Mucosa of stomach (tissue), 1 donor: ENCODE data around the gene MEIS1.

Source experiments
- H3K27me3 ChIP-seq: one replicate; pipeline ENCODE4 v1.7.0; 2013; ENCODE audit warnings: mild to moderate bottlenecking, low read length; ENCODE audit not compliant: control insufficient read depth, insufficient read depth
- H3K36me3 ChIP-seq: one replicate; pipeline ENCODE4 v1.7.0; 2013; ENCODE audit warnings: low read length; ENCODE audit not compliant: control insufficient read depth, insufficient read depth
- H3K4me1 ChIP-seq: one replicate; pipeline ENCODE4 v1.7.0; 2013; ENCODE audit warnings: mild to moderate bottlenecking, low read length; ENCODE audit not compliant: control insufficient read depth, insufficient read depth
- H3K4me3 ChIP-seq: one replicate; pipeline ENCODE4 v1.7.0; 2013; ENCODE audit warnings: low read length
- H3K9ac ChIP-seq: one replicate; pipeline ENCODE4 v1.7.0; 2013; ENCODE audit warnings: mild to moderate bottlenecking, low read length, moderate library complexity
- H3K9me3 ChIP-seq: one replicate; pipeline ENCODE4 v1.7.0; 2013; ENCODE audit warnings: mild to moderate bottlenecking, low read length, moderate library complexity; ENCODE audit not compliant: control insufficient read depth
- donor health status: Pancreatic carcinoma.

Gene MEIS1

GRCh38 chr2:66573416-66573815 lies 138.5 kb downstream of the MEIS1 start:
- Histone ChIP-seq H3K4me1 (peaks cover 21% of the 10 kb centered on the region), H3K4me3 (no peak overlapping the region), H3K36me3 (no peaks in the 10 kb centered on the region), H3K9ac (peak overlapping the region; percentile 19), H3K9me3 (no peaks in the 10 kb centered on the region), H3K27me3 (peaks cover 13% of the 10 kb centered on the region)

DNA sequence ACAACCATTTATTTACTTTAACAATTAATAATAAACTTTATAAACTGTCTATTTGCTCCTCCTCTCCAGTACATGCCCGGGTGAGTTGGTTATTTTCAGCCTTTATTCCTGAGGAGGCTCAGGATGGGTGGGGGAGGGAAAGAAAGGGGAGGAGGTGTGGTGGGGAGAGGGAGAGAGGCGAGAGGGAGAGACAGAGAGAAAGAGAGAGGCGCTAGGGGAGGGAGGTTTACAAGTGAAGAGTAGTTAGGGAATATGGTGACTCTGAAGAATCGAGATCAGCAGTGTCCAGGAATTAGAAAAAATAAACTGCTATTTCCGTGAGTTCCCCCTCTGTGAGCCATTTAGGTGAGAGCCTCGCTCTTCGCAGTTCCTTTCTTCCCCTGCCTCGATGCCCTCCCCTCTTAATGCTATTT lies 138.9 kb downstream of the MEIS1 start:
- H3K9me3 ChIP-seq = no peaks in the 10 kb centered on the region
- no peaks in the 10 kb centered on the region for H3K36me3 ChIP-seq
- peak overlapping the region; percentile 15 for H3K9ac ChIP-seq
- no peak overlapping the region for H3K4me3 ChIP-seq
- peaks cover 25% of the 10 kb centered on the region for H3K4me1 ChIP-seq
- H3K27me3 ChIP-seq = peaks cover 13% of the 10 kb centered on the region

DNA sequence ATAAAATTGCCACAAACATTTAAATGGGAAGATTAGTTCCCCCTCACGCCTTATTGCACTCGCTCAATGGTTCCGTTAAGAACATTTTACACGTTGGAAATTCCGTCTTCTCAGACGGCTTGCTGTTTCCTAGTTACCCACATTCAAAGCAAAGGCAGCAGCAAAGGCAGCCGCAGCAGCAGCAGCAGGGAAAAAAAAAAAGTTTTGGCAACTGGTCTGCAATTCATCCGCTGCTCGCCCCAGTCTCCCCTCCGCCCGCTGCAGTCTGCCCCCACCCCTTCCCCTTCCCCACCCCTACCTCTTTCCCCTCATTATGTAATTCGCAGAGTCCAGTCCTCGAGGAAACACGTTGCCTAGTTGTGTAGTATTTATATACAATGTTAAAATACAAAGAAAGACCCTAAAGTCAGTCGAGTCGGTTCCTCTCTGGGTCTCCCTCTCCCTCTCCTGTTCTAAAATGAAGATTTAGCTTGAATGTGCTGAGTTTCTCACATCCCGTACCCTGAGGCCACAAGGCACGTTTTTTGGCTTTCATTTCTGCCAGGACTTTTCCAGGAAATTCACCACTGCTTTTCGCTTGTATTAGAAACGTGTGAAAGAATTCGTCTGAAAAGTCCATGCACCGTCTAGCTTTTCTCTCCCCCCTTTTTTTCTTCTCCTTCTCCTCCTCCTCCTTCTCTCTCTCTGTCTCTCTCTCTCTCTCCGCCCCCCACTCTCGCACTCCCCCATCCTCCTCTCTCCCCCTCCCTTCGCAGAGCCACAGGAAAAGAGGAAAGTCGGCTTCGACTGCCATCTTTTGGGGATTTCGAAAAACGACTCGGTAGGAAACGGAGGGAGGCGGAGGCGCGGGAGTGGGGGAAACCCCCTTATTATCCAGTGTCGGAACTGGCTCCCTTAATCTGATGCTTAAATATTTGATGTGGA lies 140.0 kb downstream of the MEIS1 start:
- Histone ChIP-seq H3K36me3 (no peaks in the 10 kb centered on the region), H3K27me3 (peaks cover 13% of the 10 kb centered on the region), H3K4me3 (peak overlapping the region; percentile 42), H3K9ac (peak overlapping the region; percentile 90), H3K9me3 (no peaks in the 10 kb centered on the region), H3K4me1 (peaks cover 33% of the 10 kb centered on the region)

DNA sequence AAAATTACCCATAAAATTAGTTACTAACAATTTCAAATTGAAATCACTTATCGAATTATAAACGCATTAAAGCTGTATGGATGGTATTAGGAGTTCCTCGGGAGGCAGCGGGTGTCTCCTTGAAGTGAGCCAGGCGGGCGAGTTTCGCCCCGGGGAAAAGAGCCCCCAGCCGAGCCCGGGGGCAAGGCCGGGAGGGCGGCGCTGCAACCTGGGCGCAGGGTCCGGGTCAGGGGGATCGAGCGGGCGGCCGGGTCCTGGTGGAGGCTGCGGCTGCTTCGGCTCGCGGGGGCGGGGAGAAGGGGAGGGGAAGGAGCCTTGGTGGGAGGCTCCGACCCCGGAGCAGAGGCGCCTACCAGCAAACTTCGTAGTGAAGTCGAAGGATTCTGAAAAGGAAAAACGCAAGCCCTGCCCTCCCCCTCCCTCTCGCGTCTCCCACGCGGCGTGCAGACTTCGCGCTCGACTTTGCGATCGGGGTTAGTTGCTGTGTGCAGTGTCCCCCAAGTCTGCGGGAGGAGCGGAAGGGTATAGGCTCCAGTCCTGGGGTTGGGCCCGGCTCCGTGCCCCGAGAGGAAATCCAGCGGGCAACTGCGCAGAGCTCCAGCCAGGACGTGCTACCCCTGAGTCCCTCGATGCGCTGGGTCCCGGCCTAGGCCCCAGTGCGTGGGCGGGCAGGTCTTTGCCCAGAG lies 140.8 kb downstream of the MEIS1 start:
- Histone ChIP-seq H3K4me1 (peaks cover 33% of the 10 kb centered on the region), H3K9me3 (no peaks in the 10 kb centered on the region), H3K9ac (peak overlapping the region; percentile 90), H3K4me3 (peak overlapping the region; percentile 42), H3K36me3 (no peaks in the 10 kb centered on the region), H3K27me3 (peaks cover 13% of the 10 kb centered on the region)

- H3K4me3 ChIP-seq = peak overlapping the region; percentile 92
- H3K9ac ChIP-seq = peak overlapping the region; percentile 90
- no peaks in the 10 kb centered on the region for H3K36me3 ChIP-seq
- H3K27me3 ChIP-seq = peaks cover 16% of the 10 kb centered on the region
- no peaks in the 10 kb centered on the region for H3K9me3 ChIP-seq
- H3K4me1 ChIP-seq = peaks cover 33% of the 10 kb centered on the region
Measured at GRCh38 chr2:66576311-66576560, 141.3 kb downstream of the MEIS1 start.

GRCh38 chr2:66576561-66577320 lies 141.8 kb downstream of the MEIS1 start:
- no peaks in the 10 kb centered on the region for H3K9me3 ChIP-seq
- no peaks in the 10 kb centered on the region for H3K36me3 ChIP-seq
- H3K4me1 ChIP-seq = peaks cover 33% of the 10 kb centered on the region
- H3K4me3 ChIP-seq = peak overlapping the region; percentile 92
- peaks cover 21% of the 10 kb centered on the region for H3K27me3 ChIP-seq
- peak overlapping the region; percentile 90 for H3K9ac ChIP-seq

- Histone ChIP-seq H3K4me1 (peaks cover 40% of the 10 kb centered on the region), H3K27me3 (peaks cover 26% of the 10 kb centered on the region), H3K4me3 (peak overlapping the region; percentile 92), H3K9me3 (no peaks in the 10 kb centered on the region), H3K36me3 (no peaks in the 10 kb centered on the region), H3K9ac (peak overlapping the region; percentile 90)
Measured at GRCh38 chr2:66577321-66578053, 142.6 kb downstream of the MEIS1 start.

DNA sequence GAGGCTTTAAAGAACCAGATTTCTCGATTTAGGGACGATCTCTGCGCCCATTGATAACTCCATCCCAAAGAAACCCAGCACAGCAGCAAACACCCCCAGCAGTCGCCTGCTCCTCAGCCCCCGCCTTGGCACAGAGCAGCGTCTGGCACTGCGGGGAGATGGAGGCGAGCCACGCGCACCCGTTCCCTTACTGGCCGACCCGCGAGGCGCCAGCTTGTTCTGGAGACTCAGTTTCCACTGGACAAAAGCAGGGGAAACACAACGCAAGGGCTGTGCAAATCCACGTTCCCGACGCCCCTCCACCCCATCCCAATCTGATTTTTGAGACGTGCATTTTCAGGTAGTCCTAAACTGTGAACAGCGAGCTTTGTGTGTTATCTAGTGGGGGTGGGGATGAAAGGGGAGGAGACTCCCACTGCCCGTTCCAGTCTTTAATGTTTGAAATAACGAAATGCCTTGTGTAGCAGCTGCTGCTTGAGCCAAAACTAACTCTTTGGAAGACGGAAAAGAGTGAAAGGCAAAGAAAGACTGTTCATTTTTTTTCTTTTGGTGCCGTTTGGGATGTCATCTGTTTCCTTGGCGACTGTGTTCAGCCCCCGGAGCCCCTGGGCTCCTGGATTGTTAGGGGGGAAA lies 143.2 kb downstream of the MEIS1 start:
- Histone ChIP-seq H3K9ac (peak overlapping the region; percentile 90), H3K27me3 (peaks cover 26% of the 10 kb centered on the region), H3K36me3 (no peaks in the 10 kb centered on the region), H3K4me3 (peak overlapping the region; percentile 92), H3K4me1 (peaks cover 44% of the 10 kb centered on the region), H3K9me3 (no peaks in the 10 kb centered on the region)

DNA sequence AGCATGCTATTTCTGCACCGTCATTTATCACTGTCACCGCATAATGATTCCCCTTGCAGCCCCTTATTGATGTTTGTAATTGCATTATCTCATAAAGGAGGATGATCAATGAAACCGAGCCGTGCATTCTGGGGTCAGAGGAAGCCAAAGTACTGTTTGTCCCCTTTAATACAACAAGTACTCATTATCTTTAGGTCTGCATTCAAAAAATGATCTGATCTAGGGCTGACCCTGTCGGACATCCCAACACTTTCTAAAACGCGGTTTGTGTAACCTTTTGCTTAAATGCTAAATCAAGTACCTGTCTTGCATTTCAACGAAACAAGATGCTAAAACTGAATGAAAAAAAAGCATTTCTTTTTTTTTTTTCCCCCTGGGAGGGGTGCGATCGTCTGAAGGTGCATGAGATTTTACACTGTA lies 143.8 kb downstream of the MEIS1 start:
- Histone ChIP-seq H3K4me3 (peak overlapping the region; percentile 92), H3K9ac (peak overlapping the region; percentile 90), H3K36me3 (no peaks in the 10 kb centered on the region), H3K4me1 (peaks cover 39% of the 10 kb centered on the region), H3K27me3 (peaks cover 29% of the 10 kb centered on the region), H3K9me3 (no peaks in the 10 kb centered on the region)

GRCh38 chr2:66579186-66580126 lies 144.5 kb downstream of the MEIS1 start:
- Histone ChIP-seq H3K9me3 (no peaks in the 10 kb centered on the region), H3K4me1 (peaks cover 35% of the 10 kb centered on the region), H3K9ac (peak overlapping the region; percentile 90), H3K4me3 (no peak overlapping the region), H3K27me3 (peaks cover 29% of the 10 kb centered on the region), H3K36me3 (no peaks in the 10 kb centered on the region)
